SJCRH30 (cell line): ENCODE results near the gene NLRP6. TPM values are rescaled to one million over a fixed set of nuclear protein-coding genes. Genes with fewer than 3 reads are reported as not detected.
"Not testable (repeated sequence)": the region's sequence is repeated elsewhere in the genome, so short reads cannot be mapped to it uniquely, and the experiment has no call there.

Source experiments
- DNase-seq, 2 experiments: peaks; one replicate each; pipeline ENCODE4 v3.0.0-alpha.2; 2015 to 2020
- H3K27ac ChIP-seq: fragments of 250-450 bp; sonication (Bioruptor Pico); 2 replicates; pipeline ENCODE4 v1.5.1; 2020; ENCODE audit warnings: mild to moderate bottlenecking, moderate library complexity
- H3K27me3 ChIP-seq: fragments of 250-450 bp; sonication (Bioruptor Pico); 2 replicates; pipeline ENCODE4 v1.5.1; 2020; ENCODE audit warnings: mild to moderate bottlenecking, moderate library complexity
- H3K36me3 ChIP-seq: fragments of 250-450 bp; sonication (Bioruptor Pico); 2 replicates; pipeline ENCODE4 v1.5.1; 2020; ENCODE audit warnings: mild to moderate bottlenecking, moderate library complexity
- H3K4me1 ChIP-seq: fragments of 250-450 bp; sonication (Bioruptor Pico); 2 replicates; pipeline ENCODE4 v1.5.1; 2020; ENCODE audit warnings: mild to moderate bottlenecking, moderate library complexity
- H3K4me3 ChIP-seq: fragments of 250-450 bp; sonication (Bioruptor Pico); 2 replicates; pipeline ENCODE4 v1.5.1; 2020; ENCODE audit warnings: mild to moderate bottlenecking, moderate library complexity
- H3K9me3 ChIP-seq: fragments of 250-450 bp; sonication (Bioruptor Pico); replicated peaks from 2 replicates; pipeline ENCODE4 v1.5.1; 2020; ENCODE audit warnings: mild to moderate bottlenecking, moderate library complexity
- total RNA-seq: library from RNA; depleted of rRNA; stranded (reverse); fragments of >200 nt; shearing (Covaris generic); gene quantifications from 2 replicates; pipeline ENCODE4 v1.2.3, GENCODE V29; 2014

NLRP6 gene
- total RNA-seq, 1 experiment from 2014 or later = not detected

- Histone ChIP-seq H3K36me3 (no peaks in the 10 kb centered on the region), H3K27ac (no peak within 1 kb of the TSS), H3K4me3 (no peak within 1 kb of the TSS), H3K27me3 (no peaks in the 10 kb centered on the region), H3K4me1 (peaks cover 7% of the 10 kb centered on the region), H3K9me3 (no peaks in the 10 kb centered on the region)
- peak in 1 of 2 experiments; percentile 46 for DNase-seq
These were observed 35.8 kb downstream of the NLRP6 start, which contains the start of gene IFITM1 for GRCh38 chr11:313787-314553. TSS of gene IFITM1 (plus strand) at chr11:314040. CDS start at chr11:314171, 131 bp downstream.

GRCh38 chr11:314554-314875 lies 36.3 kb downstream of the NLRP6 start:
- not testable (repeated sequence) for H3K9me3 ChIP-seq, H3K36me3 ChIP-seq, H3K27me3 ChIP-seq, H3K4me3 ChIP-seq, H3K4me1 ChIP-seq, DNase-seq, H3K27ac ChIP-seq

- no peaks in the 10 kb centered on the region for H3K27me3 ChIP-seq
- H3K9me3 ChIP-seq = no peaks in the 10 kb centered on the region
- H3K4me3 ChIP-seq = no peak overlapping the region
- no peak for DNase-seq
- no peaks in the 10 kb centered on the region for H3K36me3 ChIP-seq
- H3K27ac ChIP-seq = no peak overlapping the region
- peaks cover 5% of the 10 kb centered on the region; the same call in 1 of the 2 replicates for H3K4me1 ChIP-seq
These were observed 36.9 kb downstream of the NLRP6 start for GRCh38 chr11:315051-315481.

GRCh38 chr11:315516-315994 lies 37.3 kb downstream of the NLRP6 start:
- DNase-seq = no peak
- H3K4me3 ChIP-seq = no peak overlapping the region
- no peak overlapping the region for H3K27ac ChIP-seq
- H3K4me1 ChIP-seq = peaks cover 5% of the 10 kb centered on the region; the same call in 1 of the 2 replicates
- no peaks in the 10 kb centered on the region for H3K27me3 ChIP-seq
- H3K9me3 ChIP-seq = no peaks in the 10 kb centered on the region
- no peaks in the 10 kb centered on the region for H3K36me3 ChIP-seq

GRCh38 chr11:316031-316701 lies 38.0 kb downstream of the NLRP6 start:
- H3K27ac ChIP-seq = no peak overlapping the region
- peaks cover 5% of the 10 kb centered on the region; the same call in 1 of the 2 replicates for H3K4me1 ChIP-seq
- no peak for DNase-seq
- no peaks in the 10 kb centered on the region for H3K27me3 ChIP-seq
- no peaks in the 10 kb centered on the region for H3K9me3 ChIP-seq
- no peak overlapping the region for H3K4me3 ChIP-seq
- no peaks in the 10 kb centered on the region for H3K36me3 ChIP-seq

- Histone ChIP-seq H3K4me3 (no peak overlapping the region), H3K36me3 (no peaks in the 10 kb centered on the region), H3K27ac (no peak overlapping the region), H3K9me3 (no peaks in the 10 kb centered on the region), H3K27me3 (no peaks in the 10 kb centered on the region), H3K4me1 (peaks cover 5% of the 10 kb centered on the region; the same call in 1 of the 2 replicates)
- no peak for DNase-seq
These were observed 38.7 kb downstream of the NLRP6 start for GRCh38 chr11:316891-317301.

GRCh38 chr11:317668-318404 lies 39.6 kb downstream of the NLRP6 start:
- DNase-seq, H3K9me3 ChIP-seq, H3K27ac ChIP-seq, H3K36me3 ChIP-seq, H3K4me1 ChIP-seq, H3K27me3 ChIP-seq, H3K4me3 ChIP-seq: not testable (repeated sequence)

- not testable (repeated sequence) for DNase-seq, H3K9me3 ChIP-seq, H3K4me1 ChIP-seq, H3K27ac ChIP-seq, H3K36me3 ChIP-seq, H3K27me3 ChIP-seq
- H3K4me3 ChIP-seq = peak overlapping the region; percentile 30
These were observed 40.4 kb downstream of the NLRP6 start for GRCh38 chr11:318405-319120.

GRCh38 chr11:319121-319887 lies 41.1 kb downstream of the NLRP6 start:
- not testable (repeated sequence) for H3K27ac ChIP-seq, H3K27me3 ChIP-seq, H3K4me1 ChIP-seq, H3K36me3 ChIP-seq, H3K9me3 ChIP-seq
- DNase-seq = peak in 1 of 2 experiments; percentile 35
- peak overlapping the region; percentile 78 for H3K4me3 ChIP-seq

- H3K4me3 ChIP-seq = peak overlapping the region; percentile 78
- peak in 1 of 2 experiments; percentile 37 for DNase-seq
- not testable (repeated sequence) for H3K27me3 ChIP-seq, H3K4me1 ChIP-seq, H3K9me3 ChIP-seq, H3K27ac ChIP-seq, H3K36me3 ChIP-seq
These were observed 41.7 kb downstream of the NLRP6 start for GRCh38 chr11:319888-320273.

- H3K9me3 ChIP-seq = no peaks in the 10 kb centered on the region
- no peaks in the 10 kb centered on the region for H3K36me3 ChIP-seq
- no peaks in the 10 kb centered on the region for H3K27me3 ChIP-seq
- H3K4me3 ChIP-seq = no peak overlapping the region
- DNase-seq = no peak
- H3K4me1 ChIP-seq = peaks cover 11% of the 10 kb centered on the region
- no peak overlapping the region for H3K27ac ChIP-seq
These were observed 45.9 kb downstream of the NLRP6 start for GRCh38 chr11:324156-324555.

- H3K4me3 ChIP-seq, DNase-seq, H3K27ac ChIP-seq, H3K27me3 ChIP-seq, H3K9me3 ChIP-seq, H3K36me3 ChIP-seq: not testable (repeated sequence)
- H3K4me1 ChIP-seq = peaks cover 11% of the 10 kb centered on the region
These were observed 46.6 kb downstream of the NLRP6 start for GRCh38 chr11:324593-325517.
